Psoas muscle (tissue), 8 donors: Measurements from ENCODE around the gene KIAA0825. TPM values are rescaled to one million over a fixed set of nuclear protein-coding genes. Genes with fewer than 3 reads are reported as not detected.

Experiments used
- ATAC-seq, 4 donors: fragments of 200-7000 bp; cut with Tn5 transposase; one replicate each; pipeline ENCODE4 v1.9.1; 2020; ENCODE audit warnings: moderate library complexity in 3 of 4, mild to moderate bottlenecking in 2 of 4
- DNase-seq, 2 donors: peaks; one replicate each; pipeline ENCODE4 v3.0.0-alpha.2; 2020
- H3K27ac ChIP-seq: fragments of 200-600 bp; one replicate; pipeline ENCODE4 v1.8.0; 2022
- H3K27me3 ChIP-seq, 3 donors: fragments of 200-600 bp in 1 of 3; one replicate each; pipeline versions ENCODE4 v1.6.1 to v1.8.0; 2013 to 2022; ENCODE audit warnings: low read length in 2 of 3, mild to moderate bottlenecking in 2 of 3, moderate library complexity in 1 of 3; ENCODE audit not compliant: insufficient read depth in 3 of 3
- H3K36me3 ChIP-seq, 2 donors: fragments of 200-600 bp in 1 of 2; one replicate each; pipeline versions ENCODE4 v1.6.1 to v1.8.0; 2013 to 2022; ENCODE audit warnings: low read depth in 1 of 2, mild to moderate bottlenecking in 1 of 2, moderate library complexity in 1 of 2; ENCODE audit not compliant: insufficient read depth in 1 of 2
- H3K4me1 ChIP-seq: fragments of 200-600 bp; one replicate; pipeline ENCODE4 v1.8.0; 2022
- H3K4me3 ChIP-seq: fragments of 200-600 bp; one replicate; pipeline ENCODE4 v1.8.0; 2022; ENCODE audit warnings: mild to moderate bottlenecking
- H3K9me3 ChIP-seq: fragments of 200-600 bp; one replicate; pipeline ENCODE4 v1.8.0; 2022
- CTCF ChIP-seq: fragments of 200-600 bp; IDR thresholded peaks from one replicate; pipeline ENCODE4 v1.8.0; 2022; ENCODE audit warnings: antibody characterized with exemption
- WGBS, 3 donors: extraction: QIAGEN DNeasy Blood & Tissue Kit; methylation state at CpG; one replicate each; pipeline versions ENCODE4 v1.1.6 to v1.1.7; 2013; 5-methylcytosine and 5-hydroxymethylcytosine counted together
- intact Hi-C, 2 donors: fragments of 100-400 bp; cut with DNase I; formaldehyde crosslinking; loops; one replicate each; pipeline versions ENCODE4 v1.11.0 to v1.14.2; 2022
- polyA plus RNA-seq, 3 donors: library from polyadenylated mRNA; stranded (reverse); fragments of 200-250 nt; gene quantifications; one replicate each; pipeline ENCODE4 v1.2.3, GENCODE V29; 2013
- total RNA-seq, 4 donors: library from RNA; stranded (reverse); fragmentation: NEBNext Ultra II Directional in 2 of 4; extraction: Animal tissue kit (Norgen Biotek cat#: 25700) in 2 of 4; gene quantifications; one replicate each; pipeline versions ENCODE4 v1.2.1 to v1.2.4, GENCODE V29; 2021 to 2023
- donor health status: healthy with polysubstance abuse.
- donor health status: DM: no; HTN: no; CAD: no; lungs with moderate emphysema.
- donor health status: Bipolar disorder and iron deficiency.
- donor health status: healthy.
- donor health status: DM: yes; HTN: yes; CAD: no.
- donor health status: DM: no; HTN: no; CAD: no.
- donor health status: DM: no; HTN: no; CAD: no.
- donor health status: DM: yes; HTN: yes; CAD: no.

KIAA0825 gene
- total and polyA plus RNA-seq, 7 donors, result 0.41 to 1.5 (median 1.1) TPM

- Histone ChIP-seq H3K4me3 (no peak overlapping the region), H3K9me3 (no peaks in the 10 kb centered on the region), H3K27ac (no peak overlapping the region), H3K4me1 (no peaks in the 10 kb centered on the region), H3K36me3 (no peaks in the 10 kb centered on the region), H3K27me3 (no peaks in the 10 kb centered on the region)
- ATAC-seq (no peak), DNase-seq (no peak)
- no peak for TF ChIP-seq CTCF
- WGBS, 3 donors, result 76 to 92% (median 80%) methylated on average over 1 of the region's 1 CpG
- intact Hi-C loops, result no loop called here
These were observed 421.5 kb downstream of the KIAA0825 start for GRCh38 chr5:94196953-94197352.

GRCh38 chr5:94192658-94193391, 425.6 kb downstream of the KIAA0825 start:
- ATAC-seq (no peak), DNase-seq (no peak)
- Histone ChIP-seq H3K27me3 (no peaks in the 10 kb centered on the region), H3K36me3 (no peaks in the 10 kb centered on the region), H3K4me3 (no peak overlapping the region), H3K27ac (no peak overlapping the region), H3K9me3 (no peaks in the 10 kb centered on the region), H3K4me1 (no peaks in the 10 kb centered on the region)
- intact Hi-C loops, result no loop called here
- TF ChIP-seq CTCF, result no peak
- 93 to 94% (median 93%) methylated on average over 3 of the region's 3 CpGs for WGBS, 3 donors

GRCh38 chr5:94191604-94192003, 426.8 kb downstream of the KIAA0825 start:
- no peak for TF ChIP-seq CTCF
- Histone ChIP-seq H3K4me1 (no peaks in the 10 kb centered on the region), H3K9me3 (no peaks in the 10 kb centered on the region), H3K4me3 (no peak overlapping the region), H3K27ac (no peak overlapping the region), H3K36me3 (no peaks in the 10 kb centered on the region), H3K27me3 (no peaks in the 10 kb centered on the region)
- WGBS, 3 donors, result 61 to 66% (median 62%) methylated on average over 2 of the region's 2 CpGs
- intact Hi-C loops, result no loop called here
- no peak for ATAC-seq
- no peak for DNase-seq

- intact Hi-C loops, result no loop called here
- no peak for TF ChIP-seq CTCF
- 84 to 87% (median 86%) methylated on average over 2 of the region's 2 CpGs for WGBS, 3 donors
These were observed 429.7 kb downstream of the KIAA0825 start for GRCh38 chr5:94188725-94189124.

GRCh38 chr5:94184870-94185269, 433.5 kb downstream of the KIAA0825 start:
- Histone ChIP-seq H3K27me3 (no peaks in the 10 kb centered on the region), H3K36me3 (no peaks in the 10 kb centered on the region), H3K9me3 (no peaks in the 10 kb centered on the region), H3K4me1 (no peaks in the 10 kb centered on the region), H3K27ac (no peak overlapping the region), H3K4me3 (no peak overlapping the region)
- WGBS, 3 donors, result 72 to 88% (median 83%) methylated on average over 1 of the region's 1 CpG
- TF ChIP-seq CTCF, result no peak
- DNase-seq, result no peak
- intact Hi-C loops, result no loop called here
- ATAC-seq, result no peak

More at GRCh38 chr5:94188725-94189124, 429.7 kb downstream of the KIAA0825 start:
- no peaks in the 10 kb centered on the region for H3K9me3 ChIP-seq
- no peak overlapping the region for H3K4me3 ChIP-seq
- DNase-seq (no peak), ATAC-seq (no peak)
- no peaks in the 10 kb centered on the region for H3K36me3 ChIP-seq
- no peaks in the 10 kb centered on the region for H3K27me3 ChIP-seq
- no peak overlapping the region for H3K27ac ChIP-seq
- no peaks in the 10 kb centered on the region for H3K4me1 ChIP-seq
